HG02798 (cell line): ENCODE results near the gene NUDT14.

Experiments used
- ATAC-seq: cut with Tn5 transposase; IDR thresholded peaks from one replicate; pipeline ENCODE4 v1.9.1; 2021; ENCODE audit warnings: mild to moderate bottlenecking; ENCODE audit not compliant: unreplicated experiment, poor library complexity

The NUDT14 gene

GRCh38 chr14:105178069-105178867 lies 2.8 kb downstream of the NUDT14 start:
- no peak for ATAC-seq

GRCh38 chr14:105177082-105177481 lies 4.0 kb downstream of the NUDT14 start:
- no peak for ATAC-seq

- ATAC-seq = no peak
These were observed 4.6 kb downstream of the NUDT14 start for GRCh38 chr14:105176513-105176912.

- ATAC-seq = no peak
These were observed 6.9 kb downstream of the NUDT14 start for GRCh38 chr14:105173901-105174894.

- ATAC-seq = no peak
These were observed 8.0 kb downstream of the NUDT14 start for GRCh38 chr14:105173145-105173544.

- no peak for ATAC-seq
These were observed 8.6 kb downstream of the NUDT14 start for GRCh38 chr14:105172476-105172875.

GRCh38 chr14:105171004-105171673 lies 10.0 kb downstream of the NUDT14 start:
- no peak for ATAC-seq

GRCh38 chr14:105169776-105170655 lies 11.1 kb downstream of the NUDT14 start:
- ATAC-seq = no peak

GRCh38 chr14:105168979-105169507 lies 12.1 kb downstream of the NUDT14 start:
- no peak for ATAC-seq

- ATAC-seq = no peak
These were observed 12.6 kb downstream of the NUDT14 start, which contains the start of gene JAG2 for GRCh38 chr14:105168496-105168978. Gene JAG2, minus strand, starts transcription at chr14:105168776. Its CDS starts 356 bp downstream, at chr14:105168420.

GRCh38 chr14:105168093-105168420 lies 13.1 kb downstream of the NUDT14 start:
- ATAC-seq = no peak

- ATAC-seq = no peak
These were observed 13.6 kb downstream of the NUDT14 start for GRCh38 chr14:105167303-105168092.

GRCh38 chr14:105166571-105167302 lies 14.4 kb downstream of the NUDT14 start:
- ATAC-seq = no peak

GRCh38 chr14:105165761-105166485 lies 15.2 kb downstream of the NUDT14 start:
- ATAC-seq = no peak

- no peak for ATAC-seq
These were observed 15.9 kb downstream of the NUDT14 start for GRCh38 chr14:105165134-105165704.

GRCh38 chr14:105163040-105163742 lies 17.9 kb downstream of the NUDT14 start:
- ATAC-seq = no peak
